Measurements from ENCODE around the gene DENND2A.
A peak's percentile ranks its signal among the peaks of the same experiment; 100 is the strongest.
"Not testable (repeated sequence)": the region's sequence is repeated elsewhere in the genome, so short reads cannot be mapped to it uniquely, and the experiment has no call there.

The DENND2A gene

GRCh38 chr7:140517546-140518369 lies 122.9 kb downstream of the DENND2A start:
- peak; percentile 26 for DNase-seq (ENCODE audit: low read depth)
- H3K4me3 ChIP-seq (ENCODE audit: low read depth, low read length), result no peak overlapping the region

GRCh38 chr7:140512317-140513000 lies 128.2 kb downstream of the DENND2A start:
- no peak for DNase-seq (ENCODE audit: low read depth)
- TF ChIP-seq, protein P1, sequence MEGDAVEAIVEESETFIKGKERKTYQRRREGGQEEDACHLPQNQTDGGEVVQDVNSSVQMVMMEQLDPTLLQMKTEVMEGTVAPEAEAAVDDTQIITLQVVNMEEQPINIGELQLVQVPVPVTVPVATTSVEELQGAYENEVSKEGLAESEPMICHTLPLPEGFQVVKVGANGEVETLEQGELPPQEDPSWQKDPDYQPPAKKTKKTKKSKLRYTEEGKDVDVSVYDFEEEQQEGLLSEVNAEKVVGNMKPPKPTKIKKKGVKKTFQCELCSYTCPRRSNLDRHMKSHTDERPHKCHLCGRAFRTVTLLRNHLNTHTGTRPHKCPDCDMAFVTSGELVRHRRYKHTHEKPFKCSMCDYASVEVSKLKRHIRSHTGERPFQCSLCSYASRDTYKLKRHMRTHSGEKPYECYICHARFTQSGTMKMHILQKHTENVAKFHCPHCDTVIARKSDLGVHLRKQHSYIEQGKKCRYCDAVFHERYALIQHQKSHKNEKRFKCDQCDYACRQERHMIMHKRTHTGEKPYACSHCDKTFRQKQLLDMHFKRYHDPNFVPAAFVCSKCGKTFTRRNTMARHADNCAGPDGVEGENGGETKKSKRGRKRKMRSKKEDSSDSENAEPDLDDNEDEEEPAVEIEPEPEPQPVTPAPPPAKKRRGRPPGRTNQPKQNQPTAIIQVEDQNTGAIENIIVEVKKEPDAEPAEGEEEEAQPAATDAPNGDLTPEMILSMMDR (IDR thresholded peaks at IDR 0.05; ENCODE audit: low read depth, low read length, missing control alignments), result no peak
- H3K4me3 ChIP-seq (ENCODE audit: low read depth, low read length), result no peak overlapping the region

More at GRCh38 chr7:140517546-140518369, 122.9 kb downstream of the DENND2A start:
- TF ChIP-seq, protein P1 (IDR thresholded peaks at IDR 0.05; ENCODE audit: low read depth, low read length, missing control alignments), result peak; percentile 89

DNA sequence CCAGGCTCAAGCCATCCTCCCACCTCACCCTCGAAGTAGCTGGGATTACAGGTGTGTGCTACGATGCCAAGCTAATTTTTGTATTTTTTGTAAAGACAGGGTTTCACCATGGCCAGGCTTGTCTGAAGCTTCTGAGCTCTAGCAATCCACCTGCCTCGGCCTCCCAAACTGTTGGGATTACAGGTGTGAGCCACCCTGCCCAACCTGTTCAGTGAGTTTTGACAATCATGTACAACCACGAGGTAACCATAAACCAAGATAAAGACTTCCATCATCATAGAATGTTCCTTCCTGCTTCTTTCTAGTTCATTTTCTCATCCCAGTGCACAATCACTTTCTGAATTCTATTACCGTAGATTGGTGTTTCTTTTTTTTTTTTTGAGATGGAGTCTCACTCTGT lies 130.8 kb downstream of the DENND2A start:
- no peak overlapping the region for H3K4me3 ChIP-seq (ENCODE audit: low read depth, low read length)
- TF ChIP-seq, protein P1 (IDR thresholded peaks at IDR 0.05; ENCODE audit: low read depth, low read length, missing control alignments), result no peak
- no peak for DNase-seq (ENCODE audit: low read depth)

- H3K4me3 ChIP-seq (ENCODE audit: low read depth, low read length); DNase-seq (ENCODE audit: low read depth): not testable (repeated sequence)
Observed at GRCh38 chr7:140507556-140507955, 133.1 kb downstream of the DENND2A start.

GRCh38 chr7:140506788-140507464 lies 133.7 kb downstream of the DENND2A start:
- TF ChIP-seq, protein P1 (IDR thresholded peaks at IDR 0.05; ENCODE audit: low read depth, low read length, missing control alignments), result no peak
- DNase-seq (ENCODE audit: low read depth), result no peak
- H3K4me3 ChIP-seq (ENCODE audit: low read depth, low read length), result no peak overlapping the region

DNA sequence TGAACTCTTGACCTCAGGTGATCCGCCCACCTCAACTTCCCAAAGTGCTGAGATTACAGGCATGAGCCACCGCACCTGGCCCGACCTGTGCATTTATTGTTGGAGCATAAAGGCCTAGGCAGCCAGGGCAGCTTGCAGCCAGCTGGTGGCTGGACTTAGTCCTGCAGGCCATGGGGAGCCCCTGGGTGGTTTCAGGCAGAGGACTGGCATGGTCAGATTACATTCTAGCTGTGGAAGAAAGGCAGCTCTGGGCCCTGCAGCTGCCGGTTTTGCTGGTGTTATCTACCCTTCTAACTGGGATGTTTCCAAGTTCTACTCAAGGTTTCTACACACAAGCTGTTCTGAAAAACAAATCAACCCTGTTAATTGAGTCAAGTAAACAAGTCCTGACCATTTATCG lies 138.6 kb downstream of the DENND2A start:
- H3K4me3 ChIP-seq (ENCODE audit: low read depth, low read length), result no peak overlapping the region

GRCh38 chr7:140497807-140498206 lies 142.8 kb downstream of the DENND2A start:
- H3K4me3 ChIP-seq (ENCODE audit: low read depth, low read length); DNase-seq (ENCODE audit: low read depth): not testable (repeated sequence)

More for the DNA sequence above, 138.6 kb downstream of the DENND2A start:
- no peak for DNase-seq (ENCODE audit: low read depth)
- TF ChIP-seq, protein P1 (IDR thresholded peaks at IDR 0.05; ENCODE audit: low read depth, low read length, missing control alignments), result no peak

Measured in GM12864 (cell line).